HG02943 (cell line): ENCODE data around the gene BBX.

Source experiments
- ATAC-seq: cut with Tn5 transposase; IDR thresholded peaks from one replicate; pipeline ENCODE4 v1.9.1; 2021; ENCODE audit warnings: mild to moderate bottlenecking, low read depth, moderate library complexity; ENCODE audit not compliant: unreplicated experiment

BBX gene

GRCh38 chr3:107782054-107782453 is 259.3 kb downstream of the BBX start:
- no peak for ATAC-seq

DNA sequence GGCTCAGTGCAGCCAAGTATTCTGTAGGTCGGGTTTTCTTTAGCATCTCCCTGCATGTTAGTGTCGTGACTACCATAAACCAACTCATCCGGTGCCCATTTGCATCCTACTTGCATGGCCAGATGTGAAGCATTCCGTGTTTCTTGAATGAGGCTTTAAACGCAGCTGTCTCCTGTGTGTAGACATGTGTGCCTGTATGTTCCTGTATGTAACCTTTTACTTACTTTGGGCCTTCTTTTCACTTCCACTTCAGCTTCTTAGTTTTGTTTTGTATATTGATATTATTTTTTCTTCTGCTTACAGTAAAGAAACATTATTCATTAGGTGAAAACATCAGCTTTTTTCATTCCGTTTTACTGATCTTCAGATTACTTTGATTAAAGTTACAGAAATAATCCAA is 267.9 kb downstream of the BBX start:
- ATAC-seq = no peak

- no peak for ATAC-seq
Measured at GRCh38 chr3:107791027-107791426, 268.3 kb downstream of the BBX start.

- ATAC-seq = no peak
Measured at GRCh38 chr3:107791450-107791849, 268.7 kb downstream of the BBX start.

DNA sequence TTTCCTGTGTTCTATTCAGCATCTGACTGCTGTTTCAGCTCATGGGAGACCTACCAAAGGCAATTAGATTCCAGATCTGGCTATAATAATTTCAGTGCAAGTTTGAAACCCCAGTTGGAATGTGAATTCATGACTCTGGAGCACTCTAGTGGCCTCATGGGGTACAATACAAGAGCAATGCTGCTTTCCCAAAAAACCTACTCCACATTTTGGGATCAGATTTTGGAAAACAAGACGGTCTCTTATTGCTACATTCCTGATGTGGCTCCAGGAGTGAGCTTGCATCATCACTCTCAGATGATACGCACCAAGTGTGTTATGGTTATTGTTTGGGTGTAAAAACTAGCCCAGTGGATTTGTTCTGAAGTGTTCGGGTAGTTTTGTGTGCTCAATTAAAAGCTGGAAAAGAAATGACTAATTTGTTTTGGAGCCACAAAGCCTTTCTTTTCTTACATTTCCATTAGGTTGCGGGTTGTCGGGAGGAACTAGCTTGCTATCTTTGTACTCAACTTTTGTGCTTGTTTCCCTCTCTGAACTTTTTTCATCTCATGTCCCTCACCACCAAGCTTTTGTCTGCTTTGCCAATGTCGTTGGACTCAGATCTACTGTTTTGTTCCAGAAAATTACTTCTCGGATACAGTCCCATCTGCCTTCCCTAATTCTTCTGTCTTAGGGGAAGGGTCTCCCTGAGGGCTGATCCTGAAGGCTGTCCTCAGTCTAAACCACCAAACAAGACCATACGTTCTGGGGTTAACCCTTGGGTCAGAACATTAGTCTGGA is 272.1 kb downstream of the BBX start:
- ATAC-seq = no peak

DNA sequence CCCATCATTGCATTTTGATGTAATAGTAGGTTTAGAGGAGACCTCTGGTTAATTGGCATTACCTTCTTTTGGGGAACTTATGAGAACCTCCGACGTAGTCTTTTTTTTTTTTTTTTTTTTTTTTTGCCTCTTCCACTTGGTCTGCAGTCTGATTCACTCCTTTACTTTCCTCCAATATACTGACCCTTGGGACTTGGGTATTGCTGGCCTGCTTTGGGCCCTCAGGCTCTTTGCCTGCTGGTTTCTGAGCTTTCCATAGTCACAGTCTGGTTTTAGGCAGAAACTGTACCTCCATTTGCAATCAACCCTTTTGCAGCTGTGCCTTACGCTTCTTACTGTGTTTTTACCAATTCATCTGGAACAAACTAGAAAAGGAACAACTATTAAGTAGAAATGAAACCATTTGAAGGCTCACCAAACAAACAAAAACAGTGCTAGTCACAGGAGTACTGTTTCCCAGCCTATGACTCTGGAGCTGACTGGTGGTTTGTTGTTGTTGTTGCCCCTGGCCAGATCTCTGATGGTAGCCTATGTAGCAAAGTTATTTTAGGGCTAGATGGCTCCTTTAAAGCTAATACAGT is 272.8 kb downstream of the BBX start:
- ATAC-seq = no peak

DNA sequence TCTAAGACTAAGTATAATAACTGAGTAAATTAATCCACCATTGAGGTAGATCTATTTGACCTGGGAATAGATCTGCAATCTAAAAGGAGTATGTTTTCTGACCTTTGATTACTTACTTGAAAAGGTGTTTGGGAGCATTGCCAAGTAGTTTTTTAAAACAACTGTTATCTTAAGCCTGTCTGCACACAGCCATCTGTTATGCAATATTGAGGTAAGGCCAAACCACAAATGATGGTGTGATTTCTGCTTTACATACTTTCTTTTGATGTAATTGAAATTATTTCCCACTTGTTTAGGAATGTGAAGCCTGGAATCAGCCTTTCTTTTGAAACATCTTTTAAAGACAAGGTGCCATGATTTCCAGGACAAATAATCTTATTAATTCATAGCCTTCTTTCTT is 274.0 kb downstream of the BBX start:
- no peak for ATAC-seq

DNA sequence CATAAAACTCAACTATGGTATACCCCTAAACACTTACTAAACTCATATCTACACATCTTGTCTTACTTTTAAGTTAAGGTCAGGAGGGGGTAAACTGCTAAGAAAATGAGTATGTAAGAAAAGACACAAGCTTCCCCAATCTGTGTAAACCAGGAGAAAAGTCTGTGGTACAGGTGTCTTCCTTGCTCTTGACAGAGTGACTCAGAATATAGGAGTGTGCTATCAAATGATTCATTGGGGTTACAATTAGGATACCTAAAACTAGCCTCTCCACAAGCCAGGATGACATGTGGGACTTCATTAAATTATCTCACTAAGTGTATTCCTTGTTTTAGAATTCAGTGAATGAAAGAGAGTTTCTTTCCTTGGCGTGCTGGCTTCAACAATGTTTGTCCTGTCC is 274.8 kb downstream of the BBX start:
- ATAC-seq = no peak

GRCh38 chr3:107798381-107798780 is 275.6 kb downstream of the BBX start:
- no peak for ATAC-seq

- ATAC-seq = no peak
Measured at GRCh38 chr3:107800710-107801109, 277.9 kb downstream of the BBX start.

- no peak for ATAC-seq
Measured at GRCh38 chr3:107803170-107803569, 280.4 kb downstream of the BBX start.

- no peak for ATAC-seq
Measured at GRCh38 chr3:107806021-107806420, 283.3 kb downstream of the BBX start.

DNA sequence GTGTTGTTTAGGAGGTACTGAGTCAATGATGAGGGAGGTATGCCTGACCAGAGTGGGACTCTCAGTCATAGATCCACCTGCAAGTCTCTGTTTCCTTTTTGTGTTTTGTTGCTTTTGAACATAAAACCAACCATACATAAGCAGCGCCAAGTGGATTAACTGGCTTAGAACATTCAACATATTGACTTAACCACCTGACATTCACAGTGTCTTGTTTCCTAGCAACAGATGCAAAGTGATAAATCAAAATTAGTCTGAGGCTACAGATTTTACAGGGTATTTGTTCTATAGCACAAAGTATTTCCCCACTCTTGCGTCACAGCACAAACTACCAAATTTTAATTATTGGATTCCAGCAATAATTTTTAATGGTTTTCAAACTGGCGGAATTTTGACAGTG is 283.8 kb downstream of the BBX start:
- ATAC-seq = no peak

GRCh38 chr3:107810171-107811071 is 287.7 kb downstream of the BBX start:
- ATAC-seq = peak; percentile 66

DNA sequence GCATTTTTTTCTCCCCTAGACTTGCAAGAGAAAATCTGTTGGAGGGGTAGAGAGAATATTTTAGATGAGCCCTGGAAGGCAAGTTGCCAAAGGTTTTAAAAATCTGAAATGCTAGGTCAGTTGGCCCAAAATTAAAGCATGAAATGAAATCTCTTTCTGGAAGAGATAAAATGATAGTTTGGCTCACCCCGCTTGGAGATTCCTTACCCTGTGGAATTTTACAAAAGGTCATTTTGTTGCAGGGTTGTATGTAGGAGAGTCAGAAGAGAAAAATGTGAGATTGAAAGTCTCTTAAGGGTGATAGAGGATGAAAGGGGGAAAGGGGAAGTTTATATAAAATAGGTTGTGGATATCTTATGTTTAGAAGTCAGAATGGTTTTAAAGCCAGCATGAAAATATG is 290.3 kb downstream of the BBX start:
- no peak for ATAC-seq

- ATAC-seq = no peak
Measured at GRCh38 chr3:107816107-107816506, 293.3 kb downstream of the BBX start.

DNA sequence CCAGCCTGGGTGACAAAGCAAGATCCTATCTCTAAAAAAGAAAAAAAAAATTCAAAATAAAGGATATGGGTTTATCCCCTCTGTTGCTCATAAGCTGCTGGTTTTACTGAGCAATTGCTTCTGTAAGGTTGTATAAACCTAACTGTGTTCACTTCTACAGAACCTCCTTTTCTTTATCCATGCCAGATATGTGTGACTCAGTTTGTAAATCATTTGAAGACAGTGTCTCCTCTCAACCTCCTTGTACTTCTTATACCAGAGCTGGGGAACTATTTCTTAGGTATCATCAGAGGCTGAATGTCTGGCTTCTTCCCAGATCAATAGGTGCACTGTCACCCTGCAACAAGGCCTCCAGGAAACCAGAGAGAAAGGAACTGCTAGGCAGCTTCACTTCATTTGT is 294.3 kb downstream of the BBX start:
- no peak for ATAC-seq

DNA sequence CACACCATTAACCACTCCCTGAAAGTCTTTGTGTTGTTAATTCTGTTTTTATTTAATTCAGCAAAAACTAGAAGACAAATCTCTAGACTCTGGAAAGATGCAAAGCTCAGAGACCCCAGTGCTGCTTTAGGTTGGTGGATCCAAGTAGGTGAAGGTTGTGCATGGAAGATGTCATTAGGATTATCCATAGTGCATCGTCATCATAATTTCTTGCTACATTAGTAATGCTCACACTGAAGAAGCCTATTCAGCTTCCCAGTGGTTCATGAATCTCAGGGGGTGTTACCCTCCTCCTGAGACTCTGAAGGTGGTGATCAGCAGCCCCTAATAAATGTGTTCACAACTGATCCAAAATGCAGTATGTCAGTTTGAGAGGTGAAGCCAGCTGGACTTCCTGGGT is 295.3 kb downstream of the BBX start:
- no peak for ATAC-seq

DNA sequence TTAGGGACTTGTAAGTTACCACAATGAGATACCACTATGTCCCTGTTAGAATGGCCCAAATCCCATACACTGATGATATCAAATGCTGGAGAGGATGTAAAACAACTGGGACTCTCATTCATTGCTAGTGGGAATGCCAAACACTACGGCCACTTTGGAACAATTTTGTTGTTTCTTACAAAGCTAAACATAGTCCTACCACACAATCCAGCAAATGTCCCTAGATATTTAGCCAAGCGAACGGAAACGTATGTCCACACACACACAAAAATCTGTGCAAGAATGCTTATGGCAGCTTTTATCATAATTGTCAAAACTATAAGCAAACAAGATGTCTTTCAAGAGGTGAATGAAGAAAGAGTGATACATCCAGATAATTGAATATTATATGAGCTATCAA is 296.9 kb downstream of the BBX start:
- no peak for ATAC-seq

GRCh38 chr3:107822308-107822707 is 299.5 kb downstream of the BBX start:
- no peak for ATAC-seq

DNA sequence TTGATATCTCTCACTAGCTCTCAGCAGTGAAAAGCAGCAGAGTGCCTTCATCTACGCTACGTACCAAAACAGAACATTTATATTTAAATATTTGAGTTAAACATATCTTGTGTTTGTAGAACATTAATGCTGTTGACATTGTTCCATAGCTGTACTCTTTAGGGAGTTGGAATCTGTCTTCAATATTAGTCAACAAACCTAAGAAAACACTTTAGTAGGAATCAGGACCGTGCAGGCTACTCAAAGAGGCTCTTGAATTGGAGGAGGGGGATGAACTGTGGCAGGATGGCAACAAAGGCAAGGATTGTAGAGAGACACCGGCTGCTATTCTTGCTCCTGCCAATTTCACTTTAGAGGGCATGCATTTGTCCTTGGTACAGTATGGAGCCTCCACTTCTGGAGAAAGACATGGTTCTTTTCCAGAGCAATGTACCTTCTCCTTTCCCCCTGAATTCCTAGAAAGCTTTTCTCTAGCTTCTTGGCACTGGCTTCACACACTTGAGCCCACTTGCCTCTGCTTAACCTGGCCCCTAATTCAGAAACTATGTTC is 302.1 kb downstream of the BBX start:
- no peak for ATAC-seq
